Amniotic epithelial cell (primary cell): ENCODE measurements around the gene POU6F2.

Experiments
- DNase-seq: peaks from one replicate; pipeline ENCODE4 v3.0.0-alpha.2; 2010; ENCODE audit warnings: low read depth

The POU6F2 gene

DNA sequence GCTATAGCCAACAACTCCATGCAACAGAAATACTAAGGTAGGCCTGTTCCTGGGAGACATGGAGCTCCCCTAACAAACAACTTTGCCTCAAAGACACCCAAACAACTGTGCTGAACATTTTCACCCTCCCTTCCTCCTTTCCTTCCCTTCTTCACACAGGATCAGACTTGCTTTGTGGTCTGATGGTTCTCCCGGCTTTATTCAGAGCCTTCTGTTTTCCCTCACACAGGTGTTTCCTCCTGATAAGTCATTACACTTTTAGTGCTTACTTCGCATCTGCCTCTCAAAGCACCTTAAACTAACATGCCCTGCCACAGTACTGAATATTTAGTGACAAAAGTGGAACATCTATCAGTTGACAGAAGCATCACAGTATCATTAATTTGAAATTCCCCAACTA, 532.2 kb downstream of the POU6F2 start:
- DNase-seq, result no peak

DNA sequence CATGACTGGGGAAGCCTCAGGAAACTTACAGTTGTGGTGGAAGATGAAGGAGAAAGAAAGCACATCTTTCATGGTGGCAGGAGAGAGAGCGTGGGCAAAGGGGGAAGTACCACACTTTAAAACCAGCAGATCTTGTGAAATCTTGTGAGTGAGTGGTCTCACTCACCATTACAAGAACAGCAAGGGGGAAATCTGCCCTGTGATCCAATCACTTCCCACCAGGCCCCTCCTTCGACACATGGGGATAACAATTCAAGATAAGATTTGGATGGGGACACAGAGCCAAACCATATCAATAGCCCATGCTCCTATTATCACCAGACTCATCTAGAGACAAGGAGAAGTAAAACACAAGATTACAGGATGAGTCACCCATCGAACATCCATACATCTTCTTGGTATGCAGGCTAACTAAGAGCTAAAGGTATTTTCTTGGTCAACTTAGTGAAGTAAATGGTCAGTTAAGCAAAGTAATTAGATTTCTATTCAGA, 533.2 kb downstream of the POU6F2 start:
- peak; percentile 49 for DNase-seq

DNA sequence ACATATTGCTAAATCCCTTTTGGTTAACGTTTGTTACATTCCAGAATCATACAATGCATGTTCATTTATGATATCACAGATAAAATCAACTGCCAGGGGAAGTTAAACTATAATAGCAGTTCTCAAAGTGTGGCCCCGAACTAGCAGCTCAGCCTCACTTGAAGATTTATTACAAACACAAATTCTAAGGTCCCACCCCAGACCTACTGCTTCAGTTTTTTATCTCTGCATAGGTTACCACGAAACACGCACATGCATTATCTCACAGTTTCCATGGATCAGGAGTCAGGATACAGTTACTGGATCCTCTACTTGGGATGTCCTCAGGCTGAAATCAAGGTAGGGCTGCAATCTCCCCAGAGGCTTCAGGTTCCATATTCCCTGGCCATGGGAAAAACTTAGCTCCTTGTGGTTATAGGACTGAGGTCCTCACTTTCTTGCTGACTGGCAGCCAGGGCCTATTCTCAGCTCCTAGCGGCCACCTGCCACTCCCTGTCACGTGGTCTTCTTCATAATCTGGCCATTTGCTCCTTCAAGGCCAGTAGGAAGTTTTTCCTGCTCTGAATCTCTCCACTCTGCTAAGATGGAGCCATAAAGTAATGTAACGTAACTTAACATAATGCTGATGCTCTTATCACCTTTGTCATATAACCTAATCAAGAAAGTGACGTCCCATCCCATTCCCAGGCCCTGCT, 538.0 kb downstream of the POU6F2 start:
- DNase-seq, result no peak

DNA sequence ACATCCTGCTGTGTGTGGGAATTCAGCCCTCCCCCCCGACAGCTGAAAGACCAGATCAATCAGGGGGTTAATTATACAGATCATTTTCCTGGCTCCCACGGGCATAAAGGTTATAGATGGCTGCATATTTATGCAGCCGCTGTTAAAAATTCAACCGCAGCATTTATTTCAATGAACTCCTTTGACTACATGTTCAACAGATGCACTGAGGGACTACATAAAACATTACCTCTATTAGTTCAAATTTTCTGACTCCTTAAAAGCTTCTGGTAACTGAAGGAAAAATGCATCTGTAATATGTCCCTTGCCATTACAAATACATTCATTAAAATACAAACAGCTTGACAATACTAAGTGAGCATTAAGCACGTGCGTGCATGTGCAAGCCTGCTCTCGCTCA, 538.8 kb downstream of the POU6F2 start:
- DNase-seq, result no peak

DNA sequence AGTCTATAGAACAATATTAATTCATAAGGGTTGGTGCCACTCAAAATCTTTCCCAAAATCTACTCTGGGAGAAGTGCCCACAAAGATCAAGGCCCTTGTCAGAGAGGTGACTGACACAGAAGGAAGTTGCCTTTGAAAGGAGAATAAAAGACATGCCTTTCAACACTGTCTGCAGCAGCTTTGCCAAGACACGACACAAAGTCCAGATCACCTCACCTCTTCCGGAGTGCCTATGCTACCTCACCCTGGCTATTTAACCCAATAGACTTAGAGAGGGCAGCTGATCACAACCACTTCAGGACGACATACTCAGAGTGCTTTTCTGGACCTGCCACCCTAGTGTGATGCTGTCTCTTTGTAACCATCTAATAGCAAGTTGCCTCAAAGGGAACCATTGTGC, 539.5 kb downstream of the POU6F2 start:
- DNase-seq, result no peak
